C4-2B (cell line): ENCODE measurements around the gene SF3A1.

Experiments used
- ZFX ChIP-seq: fragments of 450-650 bp; IDR thresholded peaks from 2 replicates; pipeline ENCODE4 v1.6.1; 2017
- TF ChIP-seq, protein P1 (sequence below): fragments of 450-650 bp; conservative IDR thresholded peaks from 2 replicates; pipeline ENCODE4 v1.5.1; 2017; ENCODE audit warnings: mild to moderate bottlenecking

DNA sequence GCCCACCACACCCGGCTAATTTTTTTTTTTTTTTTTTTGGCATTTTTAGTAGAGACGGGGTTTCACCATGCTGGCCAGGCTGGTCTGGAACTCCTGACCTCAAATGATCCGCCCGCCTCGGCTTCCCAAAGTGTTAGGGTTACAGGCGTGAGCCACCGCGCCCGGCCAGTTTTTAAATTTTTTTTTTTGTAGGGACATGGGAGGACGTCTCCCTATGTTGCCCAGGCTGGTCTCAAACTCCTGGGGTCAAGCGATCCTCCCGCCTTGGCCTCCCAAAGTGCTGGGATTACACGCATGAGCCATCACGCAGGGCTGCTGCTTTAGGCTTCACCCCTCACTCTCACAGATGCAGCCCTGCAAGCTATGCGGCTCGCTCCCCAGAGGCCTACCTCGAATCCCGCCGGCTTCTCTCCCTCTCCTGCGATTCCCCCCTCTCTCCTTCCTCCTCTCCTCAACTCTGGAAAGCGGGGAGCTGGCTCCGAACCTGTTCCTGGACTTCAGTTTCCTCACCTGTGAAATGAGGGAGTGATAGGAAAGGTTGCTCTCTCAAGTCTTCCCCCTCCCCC lies 1.0 kb upstream of the SF3A1 start:
- TF ChIP-seq, protein P1, sequence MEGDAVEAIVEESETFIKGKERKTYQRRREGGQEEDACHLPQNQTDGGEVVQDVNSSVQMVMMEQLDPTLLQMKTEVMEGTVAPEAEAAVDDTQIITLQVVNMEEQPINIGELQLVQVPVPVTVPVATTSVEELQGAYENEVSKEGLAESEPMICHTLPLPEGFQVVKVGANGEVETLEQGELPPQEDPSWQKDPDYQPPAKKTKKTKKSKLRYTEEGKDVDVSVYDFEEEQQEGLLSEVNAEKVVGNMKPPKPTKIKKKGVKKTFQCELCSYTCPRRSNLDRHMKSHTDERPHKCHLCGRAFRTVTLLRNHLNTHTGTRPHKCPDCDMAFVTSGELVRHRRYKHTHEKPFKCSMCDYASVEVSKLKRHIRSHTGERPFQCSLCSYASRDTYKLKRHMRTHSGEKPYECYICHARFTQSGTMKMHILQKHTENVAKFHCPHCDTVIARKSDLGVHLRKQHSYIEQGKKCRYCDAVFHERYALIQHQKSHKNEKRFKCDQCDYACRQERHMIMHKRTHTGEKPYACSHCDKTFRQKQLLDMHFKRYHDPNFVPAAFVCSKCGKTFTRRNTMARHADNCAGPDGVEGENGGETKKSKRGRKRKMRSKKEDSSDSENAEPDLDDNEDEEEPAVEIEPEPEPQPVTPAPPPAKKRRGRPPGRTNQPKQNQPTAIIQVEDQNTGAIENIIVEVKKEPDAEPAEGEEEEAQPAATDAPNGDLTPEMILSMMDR = no peak
- TF ChIP-seq ZFX = no peak
